Smooth muscle cell (in vitro differentiated cells): Measurements from ENCODE around the gene RABL3. TPM values are rescaled to one million over a fixed set of nuclear protein-coding genes. Genes with fewer than 3 reads are reported as not detected.

ENCODE experiments used
- DNase-seq: peaks from one replicate; lab custom pipeline; 2025; ENCODE audit not compliant: unreplicated experiment; lab: John Stamatoyannopoulos, UW
- H2AFZ ChIP-seq: fragments of 200-600 bp; sonication (generic); 2 replicates; pipeline ENCODE4 v1.6.0; 2016; ENCODE audit warnings: antibody characterized with exemption, low read depth, mild to moderate bottlenecking
- H3F3A ChIP-seq: fragments of 200-600 bp; sonication (generic); 2 replicates; pipeline ENCODE4 v1.6.0; 2017; ENCODE audit warnings: antibody characterized with exemption, low read depth
- H3K27ac ChIP-seq: fragments of 200-600 bp; sonication (generic); 2 replicates; pipeline ENCODE4 v1.5.1; 2016; ENCODE audit warnings: low read depth, mild to moderate bottlenecking
- H3K27me3 ChIP-seq: fragments of 200-600 bp; sonication (generic); 2 replicates; pipeline ENCODE4 v1.6.1; 2016; ENCODE audit warnings: low read depth, mild to moderate bottlenecking
- H3K36me3 ChIP-seq: fragments of 200-600 bp; sonication (generic); 2 replicates; pipeline ENCODE4 v1.5.1; 2016; ENCODE audit warnings: low read depth
- H3K4me1 ChIP-seq: fragments of 200-600 bp; sonication (generic); 2 replicates; pipeline ENCODE4 v1.5.1; 2016; ENCODE audit warnings: low read depth
- H3K4me2 ChIP-seq: fragments of 200-600 bp; sonication (generic); 2 replicates; pipeline ENCODE4 v1.6.0; 2016; ENCODE audit warnings: mild to moderate bottlenecking
- H3K4me3 ChIP-seq: fragments of 200-600 bp; sonication (generic); 2 replicates; pipeline ENCODE4 v1.5.1; 2016; ENCODE audit warnings: mild to moderate bottlenecking
- H3K79me2 ChIP-seq: fragments of 200-600 bp; sonication (generic); 2 replicates; pipeline ENCODE4 v1.6.0; 2016; ENCODE audit warnings: low read depth, mild to moderate bottlenecking
- H3K9ac ChIP-seq: fragments of 200-600 bp; sonication (generic); 2 replicates; pipeline ENCODE4 v1.6.0; 2016; ENCODE audit warnings: low read depth
- H3K9me3 ChIP-seq: fragments of 200-600 bp; sonication (generic); replicated peaks from 2 replicates; pipeline ENCODE4 v1.5.1; 2016; ENCODE audit warnings: low read depth
- H4K20me1 ChIP-seq: fragments of 200-600 bp; sonication (generic); 2 replicates; pipeline ENCODE4 v1.6.0; 2016; ENCODE audit warnings: low read depth
- CTCF ChIP-seq: fragments of 200-600 bp; sonication (generic); IDR thresholded peaks from 2 replicates; pipeline ENCODE4 v1.5.1; 2017; ENCODE audit warnings: borderline replicate concordance, mild to moderate bottlenecking, antibody characterized with exemption; ENCODE audit not compliant: insufficient read depth, poor library complexity, severe bottlenecking
- WGBS: methylation state at CpG from one replicate; pipeline ENCODE4 v1.1.7; 2016; ENCODE audit warnings: low lambda C conversion rate; 5-methylcytosine and 5-hydroxymethylcytosine counted together
- polyA plus RNA-seq: library from polyadenylated mRNA; unstranded; fragments of >200 nt; fragmentation: Nextera tagmentation; extraction: Ambion mirVana; gene quantifications from 2 replicates; pipeline ENCODE4 v1.2.1, GENCODE V29; 2016
- total RNA-seq: library from RNA; depleted of rRNA; stranded (reverse); fragments of >200 nt; gene quantifications from 2 replicates; pipeline ENCODE4 v1.2.3, GENCODE V29; 2014

RABL3 gene
- total and polyA plus RNA-seq, 2 experiments from 2014 or later = 29.5 to 33.5 TPM

- WGBS = 67% methylated on average over 1 of the region's 1 CpG
- Histone ChIP-seq H3K36me3 (no peaks in the 10 kb centered on the region), H3K27me3 (no peaks in the 10 kb centered on the region), H3K4me2 (no peak overlapping the region), H3K79me2 (peaks cover 2% of the 10 kb centered on the region), H4K20me1 (no peaks in the 10 kb centered on the region), H3K9me3 (no peaks in the 10 kb centered on the region), H3F3A (no peaks in the 10 kb centered on the region), H3K27ac (no peak overlapping the region), H3K4me3 (no peak overlapping the region), H2AFZ (no peak overlapping the region), H3K4me1 (no peaks in the 10 kb centered on the region), H3K9ac (no peak overlapping the region)
- DNase-seq = no peak
- TF ChIP-seq CTCF = no peak
These were observed 31.9 kb downstream of the RABL3 start for GRCh38 chr3:120710369-120710768.

GRCh38 chr3:120708408-120708807, 33.9 kb downstream of the RABL3 start:
- Histone ChIP-seq H3K9ac (no peak overlapping the region), H4K20me1 (no peaks in the 10 kb centered on the region), H3F3A (no peaks in the 10 kb centered on the region), H3K27me3 (no peaks in the 10 kb centered on the region), H3K36me3 (peaks cover 13% of the 10 kb centered on the region), H3K4me1 (no peaks in the 10 kb centered on the region), H3K79me2 (peaks cover 2% of the 10 kb centered on the region), H3K27ac (no peak overlapping the region), H2AFZ (no peak overlapping the region), H3K9me3 (no peaks in the 10 kb centered on the region), H3K4me2 (no peak overlapping the region), H3K4me3 (no peak overlapping the region)
- no peak for TF ChIP-seq CTCF
- no peak for DNase-seq

GRCh38 chr3:120706950-120707349, 35.4 kb downstream of the RABL3 start:
- no peak for TF ChIP-seq CTCF
- no peak overlapping the region for H3K27ac ChIP-seq
- no peak overlapping the region for H3K9ac ChIP-seq

GRCh38 chr3:120705884-120706582, 36.3 kb downstream of the RABL3 start:
- no peaks in the 10 kb centered on the region for H3F3A ChIP-seq
- no peak overlapping the region for H2AFZ ChIP-seq
- no peaks in the 10 kb centered on the region for H4K20me1 ChIP-seq
- no peaks in the 10 kb centered on the region for H3K79me2 ChIP-seq
- H3K4me3 ChIP-seq = no peak overlapping the region
- no peak overlapping the region for H3K4me2 ChIP-seq
- no peak for TF ChIP-seq CTCF
- peaks cover 21% of the 10 kb centered on the region for H3K36me3 ChIP-seq
- no peaks in the 10 kb centered on the region for H3K9me3 ChIP-seq
- no peak overlapping the region for H3K9ac ChIP-seq
- no peaks in the 10 kb centered on the region for H3K27me3 ChIP-seq
- H3K27ac ChIP-seq = no peak overlapping the region
- DNase-seq = no peak
- 94% methylated on average over 5 of the region's 5 CpGs for WGBS
- no peaks in the 10 kb centered on the region for H3K4me1 ChIP-seq

More at GRCh38 chr3:120706950-120707349, 35.4 kb downstream of the RABL3 start:
- H3K4me1 ChIP-seq = no peaks in the 10 kb centered on the region
- no peaks in the 10 kb centered on the region for H3K79me2 ChIP-seq
- H3K4me3 ChIP-seq = no peak overlapping the region
- no peaks in the 10 kb centered on the region for H3K27me3 ChIP-seq
- H3K4me2 ChIP-seq = no peak overlapping the region
- H2AFZ ChIP-seq = no peak overlapping the region
- H3K9me3 ChIP-seq = no peaks in the 10 kb centered on the region
- H3K36me3 ChIP-seq = peaks cover 17% of the 10 kb centered on the region
- H4K20me1 ChIP-seq = no peaks in the 10 kb centered on the region
- no peaks in the 10 kb centered on the region for H3F3A ChIP-seq
- no peak for DNase-seq
